KOPT-K1 (cell line): ENCODE results near the gene AK9.
A peak's percentile ranks its signal among the peaks of the same experiment; 100 is the strongest.

Experiments
- H3K27ac ChIP-seq: fragments of 200-600 bp; sonication (generic); 2 replicates; pipeline ENCODE4 v1.5.1; 2016; ENCODE audit warnings: antibody characterized with exemption, mild to moderate bottlenecking, low read depth, low read length; ENCODE audit not compliant: poor library complexity, severe bottlenecking
- H3K36me3 ChIP-seq: fragments of 200-600 bp; sonication (generic); 2 replicates; pipeline ENCODE4 v1.5.1; 2017; ENCODE audit warnings: antibody characterized with exemption, mild to moderate bottlenecking, low read length, moderate library complexity; ENCODE audit not compliant: insufficient read depth
- H3K9me3 ChIP-seq: fragments of 200-600 bp; sonication (generic); 2 replicates; pipeline ENCODE4 v1.5.1; 2017; ENCODE audit warnings: antibody characterized with exemption, low read length, mild to moderate bottlenecking; ENCODE audit not compliant: insufficient read depth, poor library complexity, severe bottlenecking

The AK9 gene

DNA sequence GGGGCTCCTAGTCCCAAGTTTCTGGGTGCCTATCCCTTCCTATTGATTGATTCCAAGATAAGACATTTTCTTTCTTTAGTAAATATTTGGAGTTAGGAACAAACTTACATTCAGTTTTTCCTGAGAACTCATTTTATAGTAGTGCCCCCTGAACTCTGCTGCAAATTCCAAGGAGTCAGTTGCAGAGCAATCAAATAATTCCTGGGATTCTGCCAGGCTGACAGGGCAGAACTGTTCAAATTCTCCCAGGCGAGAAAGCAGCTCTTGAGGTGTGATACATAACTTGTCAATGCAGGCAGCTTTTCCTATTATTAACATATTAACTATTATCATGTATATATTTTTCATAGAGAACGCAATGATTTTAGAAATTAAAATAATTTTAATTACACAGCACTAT lies 192.1 kb downstream of the AK9 start:
- Histone ChIP-seq H3K36me3 (no peaks in the 10 kb centered on the region), H3K27ac (no peak overlapping the region), H3K9me3 (no peaks in the 10 kb centered on the region)

DNA sequence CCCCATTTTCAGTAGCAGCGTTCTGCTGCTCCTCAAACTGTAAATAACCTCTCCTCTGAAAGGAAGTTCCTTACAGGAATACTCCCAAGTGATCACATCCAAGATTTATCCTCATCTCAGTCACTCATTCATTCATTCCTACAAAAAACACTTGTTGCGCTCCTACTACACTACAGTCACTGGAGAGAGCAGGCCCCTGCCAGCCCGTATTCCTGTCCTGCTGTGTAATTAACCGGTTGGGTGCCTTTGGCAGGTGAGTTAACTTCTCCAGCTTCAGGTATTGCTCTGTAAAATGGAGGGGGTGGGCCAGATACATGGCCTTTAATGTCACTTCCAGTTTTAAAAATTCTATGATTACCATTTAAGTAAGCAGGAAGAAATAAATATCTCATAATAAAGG lies 192.9 kb downstream of the AK9 start:
- H3K9me3 ChIP-seq: no peaks in the 10 kb centered on the region
- no peak overlapping the region for H3K27ac ChIP-seq
- H3K36me3 ChIP-seq: no peaks in the 10 kb centered on the region

DNA sequence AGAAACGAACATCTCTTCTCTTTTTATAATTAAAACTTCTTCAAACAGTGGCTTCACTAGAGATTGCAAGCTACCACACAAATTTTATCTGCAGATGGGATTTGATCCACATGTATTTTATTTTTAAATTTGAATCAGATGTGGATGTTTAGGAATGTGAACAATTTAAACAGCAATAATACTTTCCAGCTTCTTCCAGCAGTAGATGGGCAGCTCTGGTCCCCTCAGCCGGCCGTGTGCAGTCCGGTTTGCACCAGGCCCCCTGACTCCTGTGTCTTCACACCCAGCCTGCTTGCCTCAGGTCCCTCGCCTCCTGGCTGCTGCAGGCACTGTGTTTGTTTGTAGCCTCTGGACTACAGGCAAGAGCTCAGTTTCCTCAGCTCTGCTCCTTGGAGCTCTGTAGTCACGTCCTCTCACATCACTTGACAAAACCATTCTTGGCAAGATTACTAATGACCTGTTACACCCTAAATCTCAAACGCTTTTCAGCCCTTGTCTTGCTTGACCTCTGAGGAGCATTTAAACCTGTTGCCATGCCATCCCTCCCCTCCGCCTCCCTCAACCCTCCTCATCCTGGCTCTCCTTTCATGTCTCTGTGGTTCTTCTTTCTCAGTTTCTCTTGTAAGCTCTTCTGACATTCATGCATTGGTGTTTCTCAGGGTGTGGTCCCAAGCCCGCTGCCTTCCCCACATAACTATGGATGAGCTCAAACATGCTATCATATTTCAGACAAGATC lies 194.8 kb downstream of the AK9 start:
- Histone ChIP-seq H3K9me3 (no peaks in the 10 kb centered on the region), H3K27ac (no peak overlapping the region), H3K36me3 (no peaks in the 10 kb centered on the region)

DNA sequence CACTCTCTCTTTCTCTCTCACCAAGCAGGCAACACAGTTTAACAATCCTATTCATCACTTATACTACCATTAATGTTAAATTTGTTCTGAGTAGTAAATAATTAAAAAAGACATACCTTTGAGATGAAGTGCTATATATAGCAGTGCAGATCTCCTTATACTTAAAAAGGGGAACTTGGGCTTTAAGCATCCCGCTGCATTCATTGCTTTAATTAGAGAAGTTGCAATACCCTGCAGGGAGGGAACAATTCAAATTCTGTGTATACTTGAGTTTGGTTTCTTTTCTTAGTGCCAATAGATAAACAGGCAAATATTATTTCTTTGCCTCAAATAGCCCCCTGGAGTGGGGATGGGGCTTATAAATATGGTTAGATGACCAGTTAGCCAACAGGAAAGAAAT lies 197.1 kb downstream of the AK9 start:
- Histone ChIP-seq H3K9me3 (no peaks in the 10 kb centered on the region), H3K36me3 (no peaks in the 10 kb centered on the region), H3K27ac (no peak overlapping the region)

DNA sequence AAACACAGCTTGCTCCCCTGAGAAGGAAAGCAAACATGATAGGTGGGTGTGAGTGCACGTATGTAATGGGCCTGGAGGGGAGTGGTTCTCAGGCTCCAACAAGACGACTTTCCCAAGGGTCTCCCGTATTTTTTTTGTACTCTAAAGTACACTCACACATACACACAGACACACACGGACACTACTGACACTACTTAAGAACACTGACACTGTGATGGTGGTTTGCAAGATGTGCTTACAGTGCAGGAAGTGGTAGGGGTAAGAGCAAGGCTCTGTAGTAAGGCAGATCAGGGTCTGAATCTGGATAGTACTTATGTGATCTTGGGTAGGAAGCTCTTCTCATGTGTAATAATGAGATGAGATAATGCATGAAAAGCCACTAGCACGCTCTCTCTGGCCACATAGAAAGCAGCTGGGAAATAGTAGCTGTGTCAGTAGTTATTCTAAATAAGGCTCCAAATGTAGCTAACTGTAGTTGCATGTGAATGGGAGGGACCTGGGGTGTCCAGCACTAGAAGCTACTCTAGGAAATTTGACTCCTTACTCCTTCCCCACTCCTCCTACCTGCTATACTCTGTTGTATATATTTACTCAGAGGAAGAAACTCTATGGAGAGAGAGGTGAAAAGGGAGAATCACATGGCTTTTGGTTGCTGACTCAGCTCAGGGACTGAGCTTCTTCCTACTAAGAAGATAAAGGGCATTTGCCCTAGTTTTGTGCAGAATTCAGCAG lies 199.6 kb downstream of the AK9 start:
- Histone ChIP-seq H3K27ac (peak overlapping the region; percentile 46), H3K9me3 (no peaks in the 10 kb centered on the region), H3K36me3 (no peaks in the 10 kb centered on the region)

DNA sequence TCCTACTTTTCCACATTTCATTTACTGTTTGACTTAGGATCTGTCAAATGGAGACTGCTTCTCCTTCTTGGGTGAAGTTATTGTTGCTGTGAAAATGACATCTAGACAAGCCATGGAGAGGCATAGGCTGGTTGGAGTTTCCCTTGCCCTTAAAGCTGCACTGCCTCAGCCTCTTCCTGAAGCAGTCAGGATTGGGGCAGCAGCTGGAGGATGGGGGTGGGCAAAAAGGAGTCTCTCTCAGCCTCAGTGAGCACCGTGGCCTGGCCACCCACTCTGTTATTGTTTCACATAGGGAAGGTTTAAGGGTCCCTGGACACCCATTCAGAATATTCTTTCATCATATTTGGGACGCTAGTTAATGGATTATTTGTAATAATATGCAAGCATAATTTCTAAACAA lies 200.3 kb downstream of the AK9 start:
- Histone ChIP-seq H3K27ac (peak overlapping the region; percentile 46), H3K9me3 (no peaks in the 10 kb centered on the region), H3K36me3 (no peaks in the 10 kb centered on the region)

DNA sequence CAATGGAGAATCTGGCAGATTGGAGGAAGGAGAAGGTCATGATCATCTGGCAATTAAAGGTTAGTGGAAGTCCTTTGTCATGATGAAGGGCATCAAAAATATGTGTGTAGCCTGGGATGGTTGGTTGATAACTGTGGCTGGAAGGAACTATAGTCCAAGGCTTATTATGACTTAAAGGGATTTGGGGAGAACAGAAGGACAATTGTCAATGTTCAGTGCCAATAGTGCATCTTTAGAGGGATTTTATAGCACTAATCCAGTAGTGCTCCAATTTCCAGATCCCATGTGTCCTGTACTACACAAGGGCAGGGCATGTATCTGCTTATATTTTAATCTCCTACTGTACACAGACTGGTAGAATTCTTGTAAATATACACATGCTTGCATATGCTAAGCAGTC lies 203.0 kb downstream of the AK9 start:
- no peaks in the 10 kb centered on the region for H3K9me3 ChIP-seq
- H3K36me3 ChIP-seq: no peaks in the 10 kb centered on the region
- H3K27ac ChIP-seq: no peak overlapping the region

DNA sequence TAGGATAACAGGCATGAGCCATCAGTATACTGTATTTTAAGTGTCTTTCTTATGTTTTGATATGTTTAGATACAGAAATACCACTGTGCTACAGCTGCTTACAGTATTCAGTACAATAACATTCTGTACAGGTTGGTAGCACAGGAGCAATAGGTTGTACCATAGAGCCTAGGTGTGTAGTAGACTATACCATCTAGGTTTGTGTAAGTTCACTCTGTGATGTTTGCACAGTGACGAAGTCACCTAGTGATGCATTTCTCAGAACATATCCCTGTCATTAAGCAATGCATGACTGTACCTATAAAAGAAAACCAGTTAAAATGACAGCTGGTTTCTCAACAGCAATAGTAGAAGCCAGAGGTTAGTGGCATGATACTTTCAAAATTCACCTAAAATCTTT lies 204.9 kb downstream of the AK9 start:
- peaks cover 8% of the 10 kb centered on the region for H3K36me3 ChIP-seq
- H3K9me3 ChIP-seq: no peaks in the 10 kb centered on the region
- H3K27ac ChIP-seq: no peak overlapping the region

DNA sequence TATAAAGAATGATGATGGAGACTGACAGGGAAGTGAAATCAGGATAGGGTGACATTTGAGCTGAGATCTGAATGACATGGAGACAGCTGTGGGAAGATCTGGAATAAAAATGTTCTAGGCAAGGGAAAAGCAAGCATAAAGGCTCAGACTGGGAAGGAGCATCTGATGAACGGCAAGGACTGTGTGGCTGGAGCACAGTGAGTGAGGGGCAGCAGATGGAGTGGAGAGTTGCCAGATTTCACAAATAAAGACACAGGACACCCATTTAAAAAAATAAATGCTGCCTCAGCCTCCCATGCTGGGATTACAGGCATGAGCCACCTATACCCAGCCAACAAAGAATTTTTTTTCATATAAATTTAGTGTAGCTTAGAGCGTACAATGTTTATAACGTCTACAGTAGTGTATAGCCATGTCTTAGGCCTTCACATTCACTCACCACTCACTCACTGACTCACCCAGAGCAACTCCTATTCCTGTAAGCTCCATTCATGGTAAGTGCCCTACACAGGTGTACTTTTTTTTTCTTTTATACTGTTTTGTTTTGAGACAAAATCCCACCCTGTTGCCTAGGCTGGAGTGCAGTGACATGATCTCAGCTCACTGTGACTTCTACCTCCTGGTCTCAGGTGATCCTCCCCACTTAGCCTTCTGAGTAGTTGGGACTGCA lies 205.6 kb downstream of the AK9 start:
- Histone ChIP-seq H3K9me3 (no peaks in the 10 kb centered on the region), H3K27ac (no peak overlapping the region), H3K36me3 (peaks cover 15% of the 10 kb centered on the region)

DNA sequence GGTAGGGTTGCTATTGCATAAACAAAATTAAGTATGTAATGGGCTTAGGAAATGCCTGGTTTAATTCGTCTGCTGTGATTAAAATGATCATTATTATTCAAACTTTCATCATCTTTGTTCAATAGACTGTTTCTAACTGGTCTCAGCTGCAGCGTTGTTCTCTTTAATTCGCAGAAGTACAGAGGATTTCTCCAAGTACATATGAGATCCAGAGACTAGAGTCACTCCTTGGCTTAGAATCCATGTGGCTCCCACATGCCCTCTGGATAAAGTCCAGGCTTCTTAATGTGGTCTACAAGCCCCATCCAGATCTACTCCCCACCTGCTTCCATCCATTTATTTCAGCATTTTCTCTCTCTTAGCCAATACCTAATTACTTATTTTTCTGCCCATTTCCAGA lies 206.9 kb downstream of the AK9 start:
- no peak overlapping the region for H3K27ac ChIP-seq
- peaks cover 28% of the 10 kb centered on the region for H3K36me3 ChIP-seq
- no peaks in the 10 kb centered on the region for H3K9me3 ChIP-seq

DNA sequence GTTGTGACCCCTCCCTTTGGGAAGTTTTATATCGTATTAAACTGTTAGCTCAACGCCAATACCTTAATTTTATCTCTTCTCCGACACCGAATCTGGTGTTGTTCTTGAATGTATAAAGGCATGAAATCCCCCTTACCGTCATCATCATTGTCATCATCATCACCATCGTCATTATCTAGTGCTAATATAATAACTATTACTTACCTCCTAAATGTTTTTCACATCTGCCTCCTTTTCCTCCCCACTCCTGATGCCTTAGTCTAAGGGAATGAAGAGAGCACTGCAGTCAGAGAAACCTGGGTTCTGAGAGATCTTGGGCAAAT lies 207.3 kb downstream of the AK9 start:
- H3K27ac ChIP-seq: no peak overlapping the region
- H3K36me3 ChIP-seq: peaks cover 32% of the 10 kb centered on the region
- no peaks in the 10 kb centered on the region for H3K9me3 ChIP-seq

DNA sequence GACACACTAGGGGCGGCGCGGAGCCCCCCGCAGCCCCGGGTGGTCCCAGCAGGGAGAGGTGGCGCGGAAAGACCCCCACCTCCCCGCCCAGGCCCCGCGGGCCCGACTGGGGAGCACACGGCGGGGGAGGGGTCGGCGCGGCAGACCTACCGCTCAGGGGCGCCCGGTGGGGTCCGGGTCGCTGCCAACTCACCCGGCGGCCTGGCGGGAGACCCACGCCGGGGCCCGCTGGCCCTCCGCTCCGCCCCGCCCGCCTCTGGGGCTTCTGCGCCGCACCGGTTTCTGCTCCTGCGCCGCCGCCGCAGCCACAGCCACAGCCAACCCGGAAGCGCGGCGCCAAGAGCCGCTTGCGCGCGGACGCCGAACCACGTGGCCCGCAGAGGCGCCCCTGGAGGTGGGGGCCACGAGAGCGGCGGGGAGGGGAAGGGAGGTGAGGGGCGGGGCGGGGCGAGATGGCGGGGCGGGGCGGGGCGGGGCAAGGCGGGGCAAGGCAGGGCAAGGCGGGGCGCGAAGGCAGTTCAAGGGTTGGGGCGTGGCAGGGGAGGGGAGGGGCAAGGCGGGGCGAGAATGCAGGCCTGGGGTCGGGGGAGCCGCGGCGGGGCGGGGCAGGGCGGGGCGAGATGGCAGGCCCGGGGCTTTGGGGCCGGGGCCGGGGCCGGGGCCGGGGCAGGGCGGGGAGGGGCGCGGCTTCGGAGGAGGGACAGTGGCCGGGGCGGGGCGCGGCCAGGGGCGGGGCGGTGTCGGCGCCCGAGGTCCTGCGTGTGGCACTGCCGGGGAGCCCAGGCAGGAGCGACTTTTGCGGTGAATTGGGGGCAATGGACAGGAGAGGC lies 207.9 kb downstream of the AK9 start, which contains the start of gene ZBTB24:
TSS of gene ZBTB24 (minus strand) at position 315 of the 830 bp plus-strand sequence. CDS start 1,193 bp downstream, outside the sequence.
- Histone ChIP-seq H3K36me3 (peaks cover 38% of the 10 kb centered on the region), H3K27ac (peak within 1 kb of the TSS; percentile 78), H3K9me3 (no peaks in the 10 kb centered on the region)

DNA sequence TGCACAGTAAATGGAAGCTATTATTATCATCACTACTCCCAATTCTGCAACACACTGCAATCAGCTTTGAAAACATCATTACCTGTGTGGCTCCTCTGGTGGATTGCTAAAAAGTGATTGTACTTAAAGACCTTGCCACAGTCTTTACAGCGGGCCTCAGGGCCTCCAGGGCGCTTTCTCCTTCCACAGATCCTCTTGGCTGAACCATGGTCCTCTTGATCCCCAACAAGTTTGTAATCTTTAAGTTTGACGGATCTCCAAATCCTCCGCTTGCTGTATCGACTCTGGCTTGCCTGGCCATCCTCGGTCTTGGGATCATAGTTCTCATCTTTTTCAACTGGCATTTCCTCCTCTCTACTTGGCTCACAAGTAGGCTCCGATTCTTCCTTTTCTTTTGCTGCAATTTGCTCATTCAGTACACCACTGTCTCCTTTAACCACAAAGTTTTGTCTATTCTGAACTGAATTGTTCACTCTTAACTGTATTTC lies 210.0 kb downstream of the AK9 start:
- no peak overlapping the region for H3K27ac ChIP-seq

DNA sequence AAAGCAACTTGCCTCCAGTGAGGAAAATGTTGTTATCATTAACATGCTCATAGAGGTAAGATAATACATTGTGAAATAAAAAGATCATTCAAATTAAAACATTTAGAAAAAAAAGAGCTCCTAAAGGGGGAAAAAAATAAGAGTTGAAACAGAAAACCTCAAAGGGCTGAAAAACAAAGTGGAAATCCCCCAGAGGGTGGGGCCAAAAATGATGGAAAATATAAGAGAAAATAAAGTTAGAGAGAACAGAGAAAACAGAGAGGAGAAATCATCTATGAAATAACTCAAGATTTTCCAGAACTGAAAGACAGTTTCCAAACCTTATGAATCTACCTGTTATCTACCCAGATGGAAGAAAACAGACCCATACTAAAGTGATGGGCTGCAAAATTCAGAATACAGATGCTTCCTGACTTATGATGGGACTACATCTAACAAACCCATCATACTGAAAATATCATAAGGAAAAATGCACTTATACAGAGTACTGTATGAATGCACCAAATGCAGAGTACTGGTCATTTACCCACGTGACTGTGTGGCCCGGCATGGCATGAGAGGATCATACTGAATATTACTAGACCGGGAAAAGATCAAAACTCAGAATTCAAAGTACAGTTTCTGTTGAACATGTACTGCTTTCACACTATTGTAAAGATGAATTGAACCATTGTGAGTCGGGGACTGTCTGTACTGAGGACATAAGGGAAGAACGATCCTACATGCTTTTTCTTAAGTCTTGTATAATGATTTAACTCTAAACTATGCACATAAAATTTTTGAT lies 212.0 kb downstream of the AK9 start:
- no peak overlapping the region for H3K27ac ChIP-seq
- no peaks in the 10 kb centered on the region for H3K9me3 ChIP-seq
- peaks cover 79% of the 10 kb centered on the region for H3K36me3 ChIP-seq

More for the DNA sequence above, 210.0 kb downstream of the AK9 start:
- H3K36me3 ChIP-seq: peaks cover 59% of the 10 kb centered on the region
- no peaks in the 10 kb centered on the region for H3K9me3 ChIP-seq
